HepG2 (cell line): ENCODE measurements around the gene NKD1. TPM values are rescaled to one million over a fixed set of nuclear protein-coding genes. Genes with fewer than 3 reads are reported as not detected.

Source experiments
- ARNTL ChIP-seq: sonication (generic); formaldehyde crosslinking; IDR thresholded peaks from 2 replicates; pipeline ENCODE4 v1.4.0; 2020; ENCODE audit warnings: mild to moderate bottlenecking, missing genetic modification reagents
- ATF7-NPFF ChIP-seq: sonication (generic); formaldehyde crosslinking; IDR thresholded peaks from 2 replicates; pipeline ENCODE4 v1.8.1; 2023; ENCODE audit warnings: mild to moderate bottlenecking, low read depth, missing genetic modification reagents, moderate library complexity
- CEBPB ChIP-seq: IDR thresholded peaks from 2 replicates; pipeline ENCODE4 v1.6.1; 2011; ENCODE audit warnings: low read depth, low read length, improper control_type of control experiment, borderline replicate concordance
- DMAP1 ChIP-seq: IDR thresholded peaks from 2 replicates; pipeline ENCODE4 v1.6.1; 2016
- KAT7 ChIP-seq: IDR thresholded peaks from 2 replicates; pipeline ENCODE4 v1.6.1; 2018; ENCODE audit warnings: borderline replicate concordance, missing compliant biosample characterization
- KDM2A ChIP-seq: sonication (generic); formaldehyde crosslinking; IDR thresholded peaks from 2 replicates; pipeline ENCODE4 v1.4.0; 2020; ENCODE audit warnings: low read depth, missing genetic modification reagents, borderline replicate concordance
- MAFK ChIP-seq, 2 experiments: IDR thresholded peaks in 1 of 2; conservative IDR thresholded peaks in 1 of 2; 2 replicates each; pipeline ENCODE4 v1.6.1; 2011; ENCODE audit warnings: improper control_type of control experiment in 2 of 2, low read length in 2 of 2
- MAZ ChIP-seq, 2 experiments: sonication (generic) in 1 of 2; formaldehyde crosslinking in 1 of 2; IDR thresholded peaks; 2 replicates each; pipeline versions ENCODE4 v1.5.0 to v1.6.1; 2012 to 2020; ENCODE audit warnings: low read depth in 2 of 2, mild to moderate bottlenecking in 2 of 2, borderline replicate concordance in 1 of 2, improper control_type of control experiment in 1 of 2, low read length in 1 of 2, missing genetic modification reagents in 1 of 2, moderate library complexity in 1 of 2
- NCOA2 ChIP-seq: sonication (generic); formaldehyde crosslinking; IDR thresholded peaks from 2 replicates; pipeline ENCODE4 v1.8.0; 2022; ENCODE audit warnings: inconsistent platforms
- PRDM10 ChIP-seq: sonication (generic); formaldehyde crosslinking; IDR thresholded peaks from 2 replicates; pipeline ENCODE4 v1.4.0; 2020; ENCODE audit warnings: low read depth, missing genetic modification reagents
- TBP ChIP-seq: sonication (generic); formaldehyde crosslinking; IDR thresholded peaks from 2 replicates; pipeline ENCODE4 v1.5.0; 2020; ENCODE audit warnings: missing genetic modification reagents
- polyA plus RNA-seq, 8 experiments: library from polyadenylated mRNA; depleted of rRNA in 3 of 8; stranded (reverse) in 7 of 8; unstranded in 1 of 8; fragments of >200 nt; fragmentation: Illumina TruSeq in 4 of 8; extraction: Trizol in 4 of 8; gene quantifications; 2 replicates each; pipeline versions ENCODE4 v1.2.1 to v1.2.3, GENCODE V29; 2011 to 2016; ENCODE audit warnings: low read depth in 4 of 8, missing spikeins in 1 of 8, mixed read lengths in 1 of 8; ENCODE audit not compliant: insufficient read depth in 1 of 8
- total RNA-seq, 5 experiments: library from RNA; depleted of rRNA; stranded (reverse); fragments of >200 nt; fragmentation: Illumina TruSeq; extraction: Trizol; gene quantifications; 2 replicates each; pipeline ENCODE4 v1.2.3, GENCODE V29; 2016; ENCODE audit warnings: low read depth in 1 of 5
- TF ChIP-seq, protein P1 (sequence below): sonication (generic); formaldehyde crosslinking; IDR thresholded peaks from 2 replicates; pipeline ENCODE4 v1.4.0; 2020; ENCODE audit warnings: missing genetic modification reagents
- TF ChIP-seq, protein P2 (sequence below): sonication (generic); formaldehyde crosslinking; IDR thresholded peaks from 2 replicates; pipeline ENCODE4 v1.4.0; 2020; ENCODE audit warnings: mild to moderate bottlenecking, missing genetic modification reagents
- TF ChIP-seq, protein P3 (sequence below): sonication (generic); formaldehyde crosslinking; IDR thresholded peaks from 2 replicates; pipeline ENCODE4 v1.5.0; 2020; ENCODE audit warnings: missing genetic modification reagents

Gene NKD1
- total and polyA plus RNA-seq, 2 of the 13 experiments (the other 11 are each of a cell fraction or from before 2014, with no cell fraction given) = 70.4 to 121 TPM

GRCh38 chr16:50667497-50668367 is 119.5 kb downstream of the NKD1 start (continued):
- TF ChIP-seq, protein P1, sequence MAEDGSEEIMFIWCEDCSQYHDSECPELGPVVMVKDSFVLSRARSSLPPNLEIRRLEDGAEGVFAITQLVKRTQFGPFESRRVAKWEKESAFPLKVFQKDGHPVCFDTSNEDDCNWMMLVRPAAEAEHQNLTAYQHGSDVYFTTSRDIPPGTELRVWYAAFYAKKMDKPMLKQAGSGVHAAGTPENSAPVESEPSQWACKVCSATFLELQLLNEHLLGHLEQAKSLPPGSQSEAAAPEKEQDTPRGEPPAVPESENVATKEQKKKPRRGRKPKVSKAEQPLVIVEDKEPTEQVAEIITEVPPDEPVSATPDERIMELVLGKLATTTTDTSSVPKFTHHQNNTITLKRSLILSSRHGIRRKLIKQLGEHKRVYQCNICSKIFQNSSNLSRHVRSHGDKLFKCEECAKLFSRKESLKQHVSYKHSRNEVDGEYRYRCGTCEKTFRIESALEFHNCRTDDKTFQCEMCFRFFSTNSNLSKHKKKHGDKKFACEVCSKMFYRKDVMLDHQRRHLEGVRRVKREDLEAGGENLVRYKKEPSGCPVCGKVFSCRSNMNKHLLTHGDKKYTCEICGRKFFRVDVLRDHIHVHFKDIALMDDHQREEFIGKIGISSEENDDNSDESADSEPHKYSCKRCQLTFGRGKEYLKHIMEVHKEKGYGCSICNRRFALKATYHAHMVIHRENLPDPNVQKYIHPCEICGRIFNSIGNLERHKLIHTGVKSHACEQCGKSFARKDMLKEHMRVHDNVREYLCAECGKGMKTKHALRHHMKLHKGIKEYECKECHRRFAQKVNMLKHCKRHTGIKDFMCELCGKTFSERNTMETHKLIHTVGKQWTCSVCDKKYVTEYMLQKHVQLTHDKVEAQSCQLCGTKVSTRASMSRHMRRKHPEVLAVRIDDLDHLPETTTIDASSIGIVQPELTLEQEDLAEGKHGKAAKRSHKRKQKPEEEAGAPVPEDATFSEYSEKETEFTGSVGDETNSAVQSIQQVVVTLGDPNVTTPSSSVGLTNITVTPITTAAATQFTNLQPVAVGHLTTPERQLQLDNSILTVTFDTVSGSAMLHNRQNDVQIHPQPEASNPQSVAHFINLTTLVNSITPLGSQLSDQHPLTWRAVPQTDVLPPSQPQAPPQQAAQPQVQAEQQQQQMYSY = no peak
- TF ChIP-seq TBP (CRISPR knock-in tag) (no peak), CEBPB (peak; percentile 35; the same call in 1 of the 2 replicates), KAT7 (no peak), ATF7-NPFF (CRISPR knock-in tag) (no peak), MAFK (conservative IDR thresholded peaks at IDR 0.05 in 1 of 2, IDR thresholded peaks at IDR 0.05 in 1 of 2; ENCODE audit: low read length in 2 of 2) (no peak), MAZ (IDR thresholded peaks at IDR 0.05; ENCODE audit: borderline replicate concordance, low read depth, low read length) (no peak), MAZ (CRISPR knock-in tag; IDR thresholded peaks at IDR 0.05; ENCODE audit: low read depth) (no peak), KDM2A (CRISPR knock-in tag) (no peak), PRDM10 (CRISPR knock-in tag) (no peak), NCOA2 (CRISPR knock-in tag) (no peak), DMAP1 (CRISPR knock-in tag) (no peak), ARNTL (CRISPR knock-in tag) (0 out of 2 replicates have a peak, but pooled peaks have one; percentile 46)
- TF ChIP-seq, protein P2, sequence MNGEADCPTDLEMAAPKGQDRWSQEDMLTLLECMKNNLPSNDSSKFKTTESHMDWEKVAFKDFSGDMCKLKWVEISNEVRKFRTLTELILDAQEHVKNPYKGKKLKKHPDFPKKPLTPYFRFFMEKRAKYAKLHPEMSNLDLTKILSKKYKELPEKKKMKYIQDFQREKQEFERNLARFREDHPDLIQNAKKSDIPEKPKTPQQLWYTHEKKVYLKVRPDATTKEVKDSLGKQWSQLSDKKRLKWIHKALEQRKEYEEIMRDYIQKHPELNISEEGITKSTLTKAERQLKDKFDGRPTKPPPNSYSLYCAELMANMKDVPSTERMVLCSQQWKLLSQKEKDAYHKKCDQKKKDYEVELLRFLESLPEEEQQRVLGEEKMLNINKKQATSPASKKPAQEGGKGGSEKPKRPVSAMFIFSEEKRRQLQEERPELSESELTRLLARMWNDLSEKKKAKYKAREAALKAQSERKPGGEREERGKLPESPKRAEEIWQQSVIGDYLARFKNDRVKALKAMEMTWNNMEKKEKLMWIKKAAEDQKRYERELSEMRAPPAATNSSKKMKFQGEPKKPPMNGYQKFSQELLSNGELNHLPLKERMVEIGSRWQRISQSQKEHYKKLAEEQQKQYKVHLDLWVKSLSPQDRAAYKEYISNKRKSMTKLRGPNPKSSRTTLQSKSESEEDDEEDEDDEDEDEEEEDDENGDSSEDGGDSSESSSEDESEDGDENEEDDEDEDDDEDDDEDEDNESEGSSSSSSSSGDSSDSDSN (CRISPR knock-in tag) = peak; percentile 43
- TF ChIP-seq, protein P3, sequence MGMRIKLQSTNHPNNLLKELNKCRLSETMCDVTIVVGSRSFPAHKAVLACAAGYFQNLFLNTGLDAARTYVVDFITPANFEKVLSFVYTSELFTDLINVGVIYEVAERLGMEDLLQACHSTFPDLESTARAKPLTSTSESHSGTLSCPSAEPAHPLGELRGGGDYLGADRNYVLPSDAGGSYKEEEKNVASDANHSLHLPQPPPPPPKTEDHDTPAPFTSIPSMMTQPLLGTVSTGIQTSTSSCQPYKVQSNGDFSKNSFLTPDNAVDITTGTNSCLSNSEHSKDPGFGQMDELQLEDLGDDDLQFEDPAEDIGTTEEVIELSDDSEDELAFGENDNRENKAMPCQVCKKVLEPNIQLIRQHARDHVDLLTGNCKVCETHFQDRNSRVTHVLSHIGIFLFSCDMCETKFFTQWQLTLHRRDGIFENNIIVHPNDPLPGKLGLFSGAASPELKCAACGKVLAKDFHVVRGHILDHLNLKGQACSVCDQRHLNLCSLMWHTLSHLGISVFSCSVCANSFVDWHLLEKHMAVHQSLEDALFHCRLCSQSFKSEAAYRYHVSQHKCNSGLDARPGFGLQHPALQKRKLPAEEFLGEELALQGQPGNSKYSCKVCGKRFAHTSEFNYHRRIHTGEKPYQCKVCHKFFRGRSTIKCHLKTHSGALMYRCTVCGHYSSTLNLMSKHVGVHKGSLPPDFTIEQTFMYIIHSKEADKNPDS (CRISPR knock-in tag) = no peak
